SK-N-SH (cell line): ENCODE results near the gene COL21A1.

Experiments
- CTCF ChIP-seq: fragments of 200-600 bp; sonication (generic); IDR thresholded peaks from 2 replicates; pipeline ENCODE4 v1.6.1; 2017; ENCODE audit warnings: antibody characterized with exemption, mild to moderate bottlenecking, moderate library complexity
- ELF1 ChIP-seq: IDR thresholded peaks from 2 replicates; pipeline ENCODE4 v1.4.0; 2012
- EP300 ChIP-seq, 2 experiments: IDR thresholded peaks; 2 replicates each; pipeline versions ENCODE4 v1.4.0 to v1.6.1; 2012; ENCODE audit warnings: borderline replicate concordance in 1 of 2, low read depth in 1 of 2, low read length in 1 of 2
- FOXM1 ChIP-seq: IDR thresholded peaks from 2 replicates; pipeline ENCODE4 v1.4.0; 2012; ENCODE audit warnings: low read depth, mild to moderate bottlenecking
- MXI1 ChIP-seq: IDR thresholded peaks from 2 replicates; pipeline ENCODE4 v1.6.1; 2012; ENCODE audit warnings: mild to moderate bottlenecking, low read depth, low read length, improper control_type of control experiment
- NRF1 ChIP-seq: IDR thresholded peaks from 2 replicates; pipeline ENCODE4 v1.6.1; 2012; ENCODE audit warnings: low read depth, mild to moderate bottlenecking, low read length
- POLR2AphosphoS5 ChIP-seq: IDR thresholded peaks from 2 replicates; pipeline ENCODE4 v1.6.1; 2012; ENCODE audit warnings: low read depth, low read length
- RAD21 ChIP-seq: IDR thresholded peaks from 2 replicates; pipeline ENCODE4 v1.6.1; 2012; ENCODE audit warnings: mild to moderate bottlenecking, low read length
- SIN3A ChIP-seq: IDR thresholded peaks from 2 replicates; pipeline ENCODE4 v1.6.1; 2012; ENCODE audit warnings: low read depth, mild to moderate bottlenecking, low read length, moderate library complexity, borderline replicate concordance
- SMC3 ChIP-seq: IDR thresholded peaks from 2 replicates; pipeline ENCODE4 v1.6.1; 2012; ENCODE audit warnings: low read depth, low read length, improper control_type of control experiment
- TEAD4 ChIP-seq: IDR thresholded peaks from 2 replicates; pipeline ENCODE4 v1.4.0; 2012; ENCODE audit warnings: mild to moderate bottlenecking, borderline replicate concordance; ENCODE audit not compliant: insufficient read depth
- USF1 ChIP-seq: IDR thresholded peaks from 2 replicates; pipeline ENCODE4 v1.4.0; 2012; ENCODE audit warnings: low read depth, borderline replicate concordance

DNA sequence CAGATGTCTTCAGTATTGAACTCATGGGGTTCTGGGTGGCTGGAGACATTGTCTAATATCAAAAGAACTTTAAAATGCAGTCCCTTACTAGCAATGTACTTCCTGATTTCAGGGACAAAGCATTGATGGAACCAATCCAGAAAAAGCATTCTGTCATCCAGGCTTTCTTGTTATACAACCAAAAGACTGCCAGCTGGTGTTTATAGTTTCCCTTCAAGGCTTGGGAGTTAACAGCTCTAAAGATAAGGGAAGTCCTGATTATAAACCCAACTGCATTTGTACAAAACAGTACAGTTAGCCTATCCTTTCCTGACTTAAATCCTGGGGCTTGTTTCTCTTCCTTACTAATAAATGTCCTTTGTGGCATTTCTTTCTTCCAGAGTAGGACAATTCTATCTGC, 160.0 kb downstream of the COL21A1 start:
- no peak for TF ChIP-seq POLR2AphosphoS5
- TF ChIP-seq CTCF = no peak
- TF ChIP-seq FOXM1 = no peak
- no peak for TF ChIP-seq NRF1
- TF ChIP-seq EP300 (IDR thresholded peaks at IDR 0.05; ENCODE audit: borderline replicate concordance in 1 of 2, low read depth in 1 of 2, low read length in 1 of 2) = no peak
- no peak for TF ChIP-seq SIN3A
- TF ChIP-seq MXI1 = no peak
- no peak for TF ChIP-seq ELF1
- no peak for TF ChIP-seq USF1
- no peak for TF ChIP-seq TEAD4
- no peak for TF ChIP-seq RAD21
- TF ChIP-seq SMC3 = no peak
